HepG2 (cell line): ENCODE measurements around the gene WBP1. TPM values are rescaled to one million over a fixed set of nuclear protein-coding genes. Genes with fewer than 3 reads are reported as not detected.
A peak's percentile ranks its signal among the peaks of the same experiment; 100 is the strongest.

ENCODE experiments used
- KLF12 ChIP-seq: sonication (generic); formaldehyde crosslinking; IDR thresholded peaks from 2 replicates; pipeline ENCODE4 v1.4.0; 2020; ENCODE audit warnings: missing genetic modification reagents, borderline replicate concordance
- SOX6 ChIP-seq, 2 experiments: fragments of 450-650 bp in 1 of 2; sonication (generic) in 1 of 2; formaldehyde crosslinking in 1 of 2; IDR thresholded peaks; 2 replicates each; pipeline versions ENCODE4 v1.4.0 to v1.6.1; 2017 to 2020; ENCODE audit warnings: antibody characterized with exemption in 1 of 2, mild to moderate bottlenecking in 1 of 2, missing genetic modification reagents in 1 of 2
- ZIK1 ChIP-seq: sonication (generic); formaldehyde crosslinking; IDR thresholded peaks from 2 replicates; pipeline ENCODE4 v1.5.0; 2020; ENCODE audit warnings: mild to moderate bottlenecking, low read depth, missing genetic modification reagents, borderline replicate concordance
- ZNF335 ChIP-seq: sonication (generic); formaldehyde crosslinking; IDR thresholded peaks from 2 replicates; pipeline ENCODE4 v1.4.0; 2020; ENCODE audit warnings: missing genetic modification reagents
- ZNF337 ChIP-seq: sonication (generic); formaldehyde crosslinking; IDR thresholded peaks from 2 replicates; pipeline ENCODE4 v1.5.1; 2020; ENCODE audit warnings: missing genetic modification reagents, low read depth, mild to moderate bottlenecking, borderline replicate concordance
- ZNF616 ChIP-seq: sonication (generic); formaldehyde crosslinking; IDR thresholded peaks from 2 replicates; pipeline ENCODE4 v1.5.0; 2020; ENCODE audit warnings: low read depth, mild to moderate bottlenecking, missing genetic modification reagents
- polyA plus RNA-seq, 8 experiments: library from polyadenylated mRNA; depleted of rRNA in 3 of 8; stranded (reverse) in 7 of 8; unstranded in 1 of 8; fragments of >200 nt; fragmentation: Illumina TruSeq in 4 of 8; extraction: Trizol in 4 of 8; gene quantifications; 2 replicates each; pipeline versions ENCODE4 v1.2.1 to v1.2.3, GENCODE V29; 2011 to 2016; ENCODE audit warnings: low read depth in 4 of 8, missing spikeins in 1 of 8, mixed read lengths in 1 of 8; ENCODE audit not compliant: insufficient read depth in 1 of 8
- total RNA-seq, 5 experiments: library from RNA; depleted of rRNA; stranded (reverse); fragments of >200 nt; fragmentation: Illumina TruSeq; extraction: Trizol; gene quantifications; 2 replicates each; pipeline ENCODE4 v1.2.3, GENCODE V29; 2016; ENCODE audit warnings: low read depth in 1 of 5
- TF ChIP-seq, protein P1 (sequence below): sonication (generic); formaldehyde crosslinking; IDR thresholded peaks from 2 replicates; pipeline ENCODE4 v1.5.1; 2020; ENCODE audit warnings: mild to moderate bottlenecking, missing genetic modification reagents, moderate library complexity
- TF ChIP-seq, protein P2 (sequence below): sonication (generic); formaldehyde crosslinking; IDR thresholded peaks from 2 replicates; pipeline ENCODE4 v1.8.1; 2023; ENCODE audit warnings: mild to moderate bottlenecking, missing genetic modification reagents
- TF ChIP-seq, protein P3 (sequence below): sonication (generic); formaldehyde crosslinking; conservative IDR thresholded peaks from 2 replicates; pipeline ENCODE4 v1.8.0; 2022; ENCODE audit warnings: missing genetic modification reagents
- TF ChIP-seq, protein P4 (sequence below), 2 experiments: fragments of 450-650 bp in 1 of 2; sonication (generic) in 1 of 2; formaldehyde crosslinking in 1 of 2; IDR thresholded peaks; 2 replicates each; pipeline versions ENCODE4 v1.6.1 to v1.8.0; 2016 to 2022; ENCODE audit warnings: antibody characterized with exemption in 1 of 2, mild to moderate bottlenecking in 1 of 2, missing genetic modification reagents in 1 of 2

WBP1 gene
- total and polyA plus RNA-seq, 2 of the 13 experiments (the other 11 are each of a cell fraction or from before 2014, with no cell fraction given), result 38.8 to 85.7 TPM

DNA sequence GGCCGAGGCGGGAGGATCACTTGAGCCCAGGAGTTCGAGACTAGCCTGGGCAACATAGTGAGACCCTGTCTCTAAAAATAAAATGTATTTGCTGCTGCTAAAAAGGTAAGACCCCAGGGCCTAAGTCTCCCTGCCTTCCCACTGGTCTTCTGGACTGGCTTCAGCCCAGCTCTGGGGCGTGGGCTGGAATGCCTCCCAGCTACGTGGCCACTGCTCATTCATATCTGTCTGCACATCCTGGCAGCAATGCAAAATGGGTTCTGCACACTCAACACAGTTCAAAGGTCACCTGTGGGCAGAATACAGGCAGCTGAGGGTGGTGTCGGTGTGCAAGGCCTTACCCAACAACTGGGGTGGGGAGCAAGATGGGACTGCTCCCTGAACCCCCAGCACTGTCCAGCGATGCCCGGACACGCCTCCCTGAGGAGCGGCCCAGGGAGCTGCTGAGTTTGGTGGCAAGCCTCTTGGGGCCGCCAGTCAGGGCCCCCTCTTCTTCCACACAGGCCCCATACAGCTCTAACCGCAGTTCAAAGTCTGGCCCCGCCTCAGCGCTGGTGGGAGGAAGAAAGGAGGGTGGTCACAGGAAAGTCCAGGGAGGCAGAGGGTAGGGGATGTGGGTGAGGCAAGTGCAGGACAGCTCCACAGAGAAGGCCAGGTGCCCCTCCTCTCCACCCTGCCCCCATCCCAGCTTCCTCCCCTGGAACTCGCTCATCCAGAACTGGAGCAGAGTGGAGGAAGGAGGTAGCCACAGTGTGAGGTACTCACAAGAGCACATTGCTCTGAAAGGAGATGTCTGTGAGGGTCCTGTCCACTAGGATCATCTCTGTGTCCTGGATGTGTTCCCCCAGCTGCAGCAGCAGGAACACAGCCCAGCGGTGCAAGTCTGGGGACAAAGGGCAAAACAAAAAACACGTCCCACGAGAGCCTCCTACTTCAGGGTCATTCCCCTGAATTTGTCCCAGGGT is 28.5 kb upstream of the WBP1 start (continued):
- TF ChIP-seq, protein P1, sequence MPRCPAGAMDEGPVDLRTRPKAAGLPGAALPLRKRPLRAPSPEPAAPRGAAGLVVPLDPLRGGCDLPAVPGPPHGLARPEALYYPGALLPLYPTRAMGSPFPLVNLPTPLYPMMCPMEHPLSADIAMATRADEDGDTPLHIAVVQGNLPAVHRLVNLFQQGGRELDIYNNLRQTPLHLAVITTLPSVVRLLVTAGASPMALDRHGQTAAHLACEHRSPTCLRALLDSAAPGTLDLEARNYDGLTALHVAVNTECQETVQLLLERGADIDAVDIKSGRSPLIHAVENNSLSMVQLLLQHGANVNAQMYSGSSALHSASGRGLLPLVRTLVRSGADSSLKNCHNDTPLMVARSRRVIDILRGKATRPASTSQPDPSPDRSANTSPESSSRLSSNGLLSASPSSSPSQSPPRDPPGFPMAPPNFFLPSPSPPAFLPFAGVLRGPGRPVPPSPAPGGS (CRISPR knock-in tag), result peak; percentile 74; the same call in 1 of the 2 replicates
- TF ChIP-seq SOX6 (IDR thresholded peaks at IDR 0.05), result no peak
- peak; percentile 80 for TF ChIP-seq SOX6 (CRISPR knock-in tag; IDR thresholded peaks at IDR 0.05)
- TF ChIP-seq, protein P2, sequence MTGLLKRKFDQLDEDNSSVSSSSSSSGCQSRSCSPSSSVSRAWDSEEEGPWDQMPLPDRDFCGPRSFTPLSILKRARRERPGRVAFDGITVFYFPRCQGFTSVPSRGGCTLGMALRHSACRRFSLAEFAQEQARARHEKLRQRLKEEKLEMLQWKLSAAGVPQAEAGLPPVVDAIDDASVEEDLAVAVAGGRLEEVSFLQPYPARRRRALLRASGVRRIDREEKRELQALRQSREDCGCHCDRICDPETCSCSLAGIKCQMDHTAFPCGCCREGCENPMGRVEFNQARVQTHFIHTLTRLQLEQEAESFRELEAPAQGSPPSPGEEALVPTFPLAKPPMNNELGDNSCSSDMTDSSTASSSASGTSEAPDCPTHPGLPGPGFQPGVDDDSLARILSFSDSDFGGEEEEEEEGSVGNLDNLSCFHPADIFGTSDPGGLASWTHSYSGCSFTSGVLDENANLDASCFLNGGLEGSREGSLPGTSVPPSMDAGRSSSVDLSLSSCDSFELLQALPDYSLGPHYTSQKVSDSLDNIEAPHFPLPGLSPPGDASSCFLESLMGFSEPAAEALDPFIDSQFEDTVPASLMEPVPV (CRISPR knock-in tag), result peak; percentile 75; the same call in 1 of the 2 replicates
- TF ChIP-seq, protein P3, sequence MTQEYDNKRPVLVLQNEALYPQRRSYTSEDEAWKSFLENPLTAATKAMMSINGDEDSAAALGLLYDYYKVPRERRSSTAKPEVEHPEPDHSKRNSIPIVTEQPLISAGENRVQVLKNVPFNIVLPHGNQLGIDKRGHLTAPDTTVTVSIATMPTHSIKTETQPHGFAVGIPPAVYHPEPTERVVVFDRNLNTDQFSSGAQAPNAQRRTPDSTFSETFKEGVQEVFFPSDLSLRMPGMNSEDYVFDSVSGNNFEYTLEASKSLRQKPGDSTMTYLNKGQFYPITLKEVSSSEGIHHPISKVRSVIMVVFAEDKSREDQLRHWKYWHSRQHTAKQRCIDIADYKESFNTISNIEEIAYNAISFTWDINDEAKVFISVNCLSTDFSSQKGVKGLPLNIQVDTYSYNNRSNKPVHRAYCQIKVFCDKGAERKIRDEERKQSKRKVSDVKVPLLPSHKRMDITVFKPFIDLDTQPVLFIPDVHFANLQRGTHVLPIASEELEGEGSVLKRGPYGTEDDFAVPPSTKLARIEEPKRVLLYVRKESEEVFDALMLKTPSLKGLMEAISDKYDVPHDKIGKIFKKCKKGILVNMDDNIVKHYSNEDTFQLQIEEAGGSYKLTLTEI, result no peak
- TF ChIP-seq, protein P4, sequence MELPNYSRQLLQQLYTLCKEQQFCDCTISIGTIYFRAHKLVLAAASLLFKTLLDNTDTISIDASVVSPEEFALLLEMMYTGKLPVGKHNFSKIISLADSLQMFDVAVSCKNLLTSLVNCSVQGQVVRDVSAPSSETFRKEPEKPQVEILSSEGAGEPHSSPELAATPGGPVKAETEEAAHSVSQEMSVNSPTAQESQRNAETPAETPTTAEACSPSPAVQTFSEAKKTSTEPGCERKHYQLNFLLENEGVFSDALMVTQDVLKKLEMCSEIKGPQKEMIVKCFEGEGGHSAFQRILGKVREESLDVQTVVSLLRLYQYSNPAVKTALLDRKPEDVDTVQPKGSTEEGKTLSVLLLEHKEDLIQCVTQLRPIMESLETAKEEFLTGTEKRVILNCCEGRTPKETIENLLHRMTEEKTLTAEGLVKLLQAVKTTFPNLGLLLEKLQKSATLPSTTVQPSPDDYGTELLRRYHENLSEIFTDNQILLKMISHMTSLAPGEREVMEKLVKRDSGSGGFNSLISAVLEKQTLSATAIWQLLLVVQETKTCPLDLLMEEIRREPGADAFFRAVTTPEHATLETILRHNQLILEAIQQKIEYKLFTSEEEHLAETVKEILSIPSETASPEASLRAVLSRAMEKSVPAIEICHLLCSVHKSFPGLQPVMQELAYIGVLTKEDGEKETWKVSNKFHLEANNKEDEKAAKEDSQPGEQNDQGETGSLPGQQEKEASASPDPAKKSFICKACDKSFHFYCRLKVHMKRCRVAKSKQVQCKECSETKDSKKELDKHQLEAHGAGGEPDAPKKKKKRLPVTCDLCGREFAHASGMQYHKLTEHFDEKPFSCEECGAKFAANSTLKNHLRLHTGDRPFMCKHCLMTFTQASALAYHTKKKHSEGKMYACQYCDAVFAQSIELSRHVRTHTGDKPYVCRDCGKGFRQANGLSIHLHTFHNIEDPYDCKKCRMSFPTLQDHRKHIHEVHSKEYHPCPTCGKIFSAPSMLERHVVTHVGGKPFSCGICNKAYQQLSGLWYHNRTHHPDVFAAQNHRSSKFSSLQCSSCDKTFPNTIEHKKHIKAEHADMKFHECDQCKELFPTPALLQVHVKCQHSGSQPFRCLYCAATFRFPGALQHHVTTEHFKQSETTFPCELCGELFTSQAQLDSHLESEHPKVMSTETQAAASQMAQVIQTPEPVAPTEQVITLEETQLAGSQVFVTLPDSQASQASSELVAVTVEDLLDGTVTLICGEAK (IDR thresholded peaks at IDR 0.05), result no peak
- TF ChIP-seq, protein P4 (CRISPR knock-in tag; IDR thresholded peaks at IDR 0.05), result peak; percentile 63
- TF ChIP-seq ZNF337, result 0 out of 2 replicates have a peak, but pooled peaks have one; percentile 85
- peak; percentile 72; the same call in 1 of the 2 replicates for TF ChIP-seq ZNF335 (CRISPR knock-in tag)
- TF ChIP-seq KLF12, result 0 out of 2 replicates have a peak, but pooled peaks have one; percentile 57
- peak; percentile 63; the same call in 1 of the 2 replicates for TF ChIP-seq ZNF616 (CRISPR knock-in tag)
- peak; percentile 31; the same call in 1 of the 2 replicates for TF ChIP-seq ZIK1
